Liver (tissue), 3 donors: ENCODE data around the gene AKT2.

Experiments used
- CTCF ChIP-seq: fragments of 150-350 bp; IDR thresholded peaks from 2 replicates; pipeline ENCODE4 v1.5.1; 2017; ENCODE audit warnings: improper control_type of control experiment, low read depth, low read length; ENCODE audit not compliant: missing input control
- FOXA1 ChIP-seq: IDR thresholded peaks from 2 replicates; pipeline ENCODE4 v1.6.1; 2016; ENCODE audit warnings: antibody characterized with exemption
- JUND ChIP-seq, 2 donors: IDR thresholded peaks; 2 replicates each; pipeline ENCODE4 v1.6.1; 2016; ENCODE audit warnings: antibody characterized with exemption in 2 of 2
- donor health status: healthy.
- donor health status: healthy.

DNA sequence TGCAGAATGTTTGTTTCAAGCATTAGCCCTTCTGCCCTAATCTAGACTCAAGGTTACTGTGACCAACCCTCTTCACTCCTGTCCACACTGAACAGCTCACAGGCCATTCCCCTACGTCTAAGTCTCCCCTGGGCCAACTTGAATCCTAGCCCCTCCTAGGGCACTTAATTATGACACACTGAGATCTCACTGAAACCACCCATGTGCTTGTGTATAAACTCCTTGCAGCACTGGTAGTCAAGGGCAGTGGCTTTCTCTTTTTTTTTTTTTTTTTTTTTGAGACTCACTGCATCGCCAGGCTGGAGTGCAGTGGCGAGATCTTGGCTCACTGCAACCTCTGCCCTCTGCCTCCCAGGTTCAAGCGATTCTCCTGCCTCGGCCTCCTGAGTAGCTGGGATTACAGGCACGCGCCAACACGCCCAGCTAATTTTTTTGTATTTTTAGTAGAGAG, 1.9 kb upstream of the AKT2 start:
- TF ChIP-seq CTCF (no peak), FOXA1 (no peak), JUND (IDR thresholded peaks at IDR 0.05) (no peak)
